ENCODE data around the gene MMS22L. TPM values are rescaled to one million over a fixed set of nuclear protein-coding genes. Genes with fewer than 3 reads are reported as not detected.
"Not testable (repeated sequence)": the region's sequence is repeated elsewhere in the genome, so short reads cannot be mapped to it uniquely, and the experiment has no call there.

Gene MMS22L
- total RNA-seq, 2 donors from 2014 or later: 57.3 to 70.4 TPM

- DNase-seq (ENCODE audit: low spot score in 2 of 2) (no peak), ATAC-seq (no peak)
- Mint-ChIP-seq H3K36me3 (no peaks in the 10 kb centered on the region), H3K27ac (no peak overlapping the region), H3K9me3 (no peaks in the 10 kb centered on the region)
Observed at GRCh38 chr6:97187951-97188350, 95.1 kb downstream of the MMS22L start.

- ATAC-seq (peak; percentile 63 to 79), DNase-seq (ENCODE audit: low spot score in 2 of 2) (peak in 1 of 2 donors; percentile 65)
- Mint-ChIP-seq H3K36me3 (no peaks in the 10 kb centered on the region), H3K9me3 (no peaks in the 10 kb centered on the region), H3K27ac (no peak overlapping the region)
Observed at GRCh38 chr6:97186416-97186999, 96.5 kb downstream of the MMS22L start.

GRCh38 chr6:97177905-97178304, 105.1 kb downstream of the MMS22L start:
- H3K9me3 Mint-ChIP-seq: no peaks in the 10 kb centered on the region
- no peak for ATAC-seq
- H3K27ac Mint-ChIP-seq: no peak overlapping the region

GRCh38 chr6:97176468-97176867, 106.5 kb downstream of the MMS22L start:
- Mint-ChIP-seq H3K9me3 (no peaks in the 10 kb centered on the region), H3K27ac (no peak overlapping the region), H3K36me3 (peaks cover 12 to 19% of the 10 kb centered on the region in 2 donors)
- no peak for ATAC-seq
- DNase-seq (ENCODE audit: low spot score in 2 of 2): no peak

More at GRCh38 chr6:97177905-97178304, 105.1 kb downstream of the MMS22L start:
- H3K36me3 Mint-ChIP-seq: peaks cover 12 to 15% of the 10 kb centered on the region in 2 donors
- DNase-seq (ENCODE audit: low spot score in 2 of 2): no peak

GRCh38 chr6:97175806-97176205, 107.2 kb downstream of the MMS22L start:
- H3K27ac Mint-ChIP-seq: no peak overlapping the region
- no peak for DNase-seq (ENCODE audit: low spot score in 2 of 2)
- H3K36me3 Mint-ChIP-seq: peaks cover 12 to 25% of the 10 kb centered on the region in 2 donors
- H3K9me3 Mint-ChIP-seq: no peaks in the 10 kb centered on the region
- no peak for ATAC-seq

GRCh38 chr6:97174471-97174870, 108.5 kb downstream of the MMS22L start:
- ATAC-seq (no peak), DNase-seq (ENCODE audit: low spot score in 2 of 2) (no peak)
- Mint-ChIP-seq H3K36me3 (peaks cover 12 to 35% of the 10 kb centered on the region in 2 donors), H3K27ac (no peak overlapping the region), H3K9me3 (no peaks in the 10 kb centered on the region)

- Mint-ChIP-seq H3K9me3 (peaks cover 19% of the 10 kb centered on the region in 2 donors), H3K36me3 (peaks cover 63 to 68% of the 10 kb centered on the region in 2 donors), H3K27ac (no peak overlapping the region)
- ATAC-seq (no peak), DNase-seq (ENCODE audit: low spot score in 2 of 2) (no peak)
Observed at GRCh38 chr6:97160280-97160679, 122.7 kb downstream of the MMS22L start.

- not testable (repeated sequence) for H3K27ac Mint-ChIP-seq; DNase-seq (ENCODE audit: low spot score in 2 of 2); ATAC-seq
- Mint-ChIP-seq H3K9me3 (peaks cover 12 to 19% of the 10 kb centered on the region in 2 donors), H3K36me3 (peaks cover 34 to 44% of the 10 kb centered on the region in 2 donors)
Observed at GRCh38 chr6:97155447-97155846, 127.6 kb downstream of the MMS22L start.

- ATAC-seq (no peak), DNase-seq (ENCODE audit: low spot score in 2 of 2) (no peak)
- Mint-ChIP-seq H3K9me3 (peaks cover 9 to 19% of the 10 kb centered on the region in 2 donors), H3K27ac (no peak overlapping the region), H3K36me3 (peaks cover 35 to 42% of the 10 kb centered on the region in 2 donors)
Observed at GRCh38 chr6:97154015-97154414, 129.0 kb downstream of the MMS22L start.

GRCh38 chr6:97151601-97152000, 131.4 kb downstream of the MMS22L start:
- no peak overlapping the region for H3K27ac Mint-ChIP-seq
- H3K36me3 Mint-ChIP-seq: peaks cover 12 to 18% of the 10 kb centered on the region in 2 donors
- H3K9me3 Mint-ChIP-seq: no peaks in the 10 kb centered on the region
- no peak for ATAC-seq
- no peak for DNase-seq (ENCODE audit: low spot score in 2 of 2)

- no peak overlapping the region for H3K27ac Mint-ChIP-seq
- no peak for DNase-seq (ENCODE audit: low spot score in 2 of 2)
- H3K9me3 Mint-ChIP-seq: no peaks in the 10 kb centered on the region
- H3K36me3 Mint-ChIP-seq: peaks cover 6 to 11% of the 10 kb centered on the region in 2 donors
- ATAC-seq: peak; percentile 22 to 77
Observed at GRCh38 chr6:97150932-97151331, 132.1 kb downstream of the MMS22L start.

GRCh38 chr6:97147421-97147820, 135.6 kb downstream of the MMS22L start:
- ATAC-seq: no peak
- no peak overlapping the region for H3K27ac Mint-ChIP-seq
- H3K9me3 Mint-ChIP-seq: no peaks in the 10 kb centered on the region
- no peak for DNase-seq (ENCODE audit: low spot score in 2 of 2)
- peaks cover 4 to 15% of the 10 kb centered on the region in 2 donors for H3K36me3 Mint-ChIP-seq

GRCh38 chr6:97145691-97146090, 137.3 kb downstream of the MMS22L start:
- no peak overlapping the region for H3K27ac Mint-ChIP-seq

GRCh38 chr6:97141756-97142155, 141.3 kb downstream of the MMS22L start:
- DNase-seq (ENCODE audit: low spot score in 2 of 2) (no peak), ATAC-seq (peak in 1 of 2 donors; percentile 30)
- Mint-ChIP-seq H3K27ac (no peak overlapping the region), H3K9me3 (no peaks in the 10 kb centered on the region), H3K36me3 (peaks cover 0 to 10% of the 10 kb centered on the region in 2 donors)

More at GRCh38 chr6:97145691-97146090, 137.3 kb downstream of the MMS22L start:
- DNase-seq (ENCODE audit: low spot score in 2 of 2) (no peak), ATAC-seq (no peak)
- Mint-ChIP-seq H3K36me3 (peaks cover 4 to 15% of the 10 kb centered on the region in 2 donors), H3K9me3 (no peaks in the 10 kb centered on the region)

GRCh38 chr6:97138581-97138980, 144.4 kb downstream of the MMS22L start:
- DNase-seq (ENCODE audit: low spot score in 2 of 2) (no peak), ATAC-seq (no peak)
- Mint-ChIP-seq H3K27ac (no peak overlapping the region), H3K9me3 (no peaks in the 10 kb centered on the region), H3K36me3 (no peaks in the 10 kb centered on the region)

GRCh38 chr6:97136626-97137358, 146.2 kb downstream of the MMS22L start:
- H3K36me3 Mint-ChIP-seq: no peaks in the 10 kb centered on the region
- no peaks in the 10 kb centered on the region for H3K9me3 Mint-ChIP-seq
- H3K27ac Mint-ChIP-seq: no peak overlapping the region
- DNase-seq (ENCODE audit: low spot score in 2 of 2) (no peak), ATAC-seq (peak in 1 of 2 donors; percentile 67)

- no peak overlapping the region for H3K27ac Mint-ChIP-seq
- H3K36me3 Mint-ChIP-seq: no peaks in the 10 kb centered on the region
- no peaks in the 10 kb centered on the region for H3K9me3 Mint-ChIP-seq
- DNase-seq (ENCODE audit: low spot score in 2 of 2): no peak
- ATAC-seq: no peak
Observed at GRCh38 chr6:97133067-97133466, 149.9 kb downstream of the MMS22L start.

GRCh38 chr6:97129106-97129505, 153.9 kb downstream of the MMS22L start:
- DNase-seq (ENCODE audit: low spot score in 2 of 2): no peak
- no peaks in the 10 kb centered on the region for H3K36me3 Mint-ChIP-seq
- H3K27ac Mint-ChIP-seq: no peak overlapping the region
- ATAC-seq: no peak
- H3K9me3 Mint-ChIP-seq: no peaks in the 10 kb centered on the region
